Gastrocnemius medialis (tissue), 4 donors: ENCODE measurements around the gene CCDC88A.

Experiments
- POLR2A ChIP-seq, 2 donors: fragments of 450-650 bp; IDR thresholded peaks; one replicate each; pipeline ENCODE4 v1.6.1; 2017; ENCODE audit warnings: antibody characterized with exemption in 2 of 2, mild to moderate bottlenecking in 2 of 2, moderate library complexity in 2 of 2
- TF ChIP-seq, protein P1 (sequence below), 5 experiments: fragments of 450-650 bp in 3 of 5; fragments of 200-600 bp in 2 of 5; sonication (generic) in 2 of 5; IDR thresholded peaks in 4 of 5; conservative IDR thresholded peaks in 1 of 5; 1 replicate in 4 of 5; 2 replicates in 1 of 5; pipeline ENCODE4 v1.5.1; 2016 to 2019; ENCODE audit warnings: antibody characterized with exemption in 5 of 5, mild to moderate bottlenecking in 3 of 5, moderate library complexity in 3 of 5

DNA sequence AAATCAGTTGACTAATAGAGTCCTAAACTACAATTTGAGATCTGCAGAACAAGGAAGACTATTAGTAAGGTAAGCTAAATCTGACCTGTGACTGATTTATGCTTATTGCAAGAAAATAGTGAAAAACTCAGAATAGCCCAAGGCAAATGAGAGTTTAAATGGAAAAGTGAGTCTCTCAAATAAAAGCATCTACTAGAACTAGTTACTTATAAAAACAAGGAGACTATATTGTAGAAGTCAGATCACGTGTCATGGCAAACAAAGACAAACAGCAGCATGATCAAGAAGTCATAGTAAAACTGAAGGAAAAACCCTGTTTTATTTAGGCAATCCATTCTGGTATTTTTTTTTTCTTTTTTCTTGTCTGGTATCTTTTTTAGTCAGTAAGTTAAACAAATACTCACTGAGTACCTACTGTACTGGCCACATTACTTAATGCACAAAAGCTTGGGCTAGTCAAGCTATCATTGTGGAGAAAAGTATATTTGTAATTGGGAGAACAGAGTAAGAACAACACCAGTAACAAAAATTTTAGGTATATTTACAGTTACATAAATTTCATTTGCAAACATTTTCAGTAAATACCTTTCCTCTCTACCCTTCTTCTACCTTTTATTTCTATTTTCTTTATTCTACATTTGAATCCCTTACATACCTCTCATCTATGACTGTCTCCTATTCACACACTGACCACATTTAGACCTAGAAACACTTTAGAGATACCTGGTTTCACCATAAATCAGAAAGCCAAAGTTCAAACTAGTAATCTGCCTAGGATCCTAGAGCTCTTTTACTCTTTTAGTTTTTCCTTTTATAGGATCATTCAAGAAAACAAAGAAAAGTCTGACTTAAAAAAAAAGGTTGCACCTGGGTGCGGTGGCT is 23.7 kb downstream of the CCDC88A start:
- TF ChIP-seq, protein P1, sequence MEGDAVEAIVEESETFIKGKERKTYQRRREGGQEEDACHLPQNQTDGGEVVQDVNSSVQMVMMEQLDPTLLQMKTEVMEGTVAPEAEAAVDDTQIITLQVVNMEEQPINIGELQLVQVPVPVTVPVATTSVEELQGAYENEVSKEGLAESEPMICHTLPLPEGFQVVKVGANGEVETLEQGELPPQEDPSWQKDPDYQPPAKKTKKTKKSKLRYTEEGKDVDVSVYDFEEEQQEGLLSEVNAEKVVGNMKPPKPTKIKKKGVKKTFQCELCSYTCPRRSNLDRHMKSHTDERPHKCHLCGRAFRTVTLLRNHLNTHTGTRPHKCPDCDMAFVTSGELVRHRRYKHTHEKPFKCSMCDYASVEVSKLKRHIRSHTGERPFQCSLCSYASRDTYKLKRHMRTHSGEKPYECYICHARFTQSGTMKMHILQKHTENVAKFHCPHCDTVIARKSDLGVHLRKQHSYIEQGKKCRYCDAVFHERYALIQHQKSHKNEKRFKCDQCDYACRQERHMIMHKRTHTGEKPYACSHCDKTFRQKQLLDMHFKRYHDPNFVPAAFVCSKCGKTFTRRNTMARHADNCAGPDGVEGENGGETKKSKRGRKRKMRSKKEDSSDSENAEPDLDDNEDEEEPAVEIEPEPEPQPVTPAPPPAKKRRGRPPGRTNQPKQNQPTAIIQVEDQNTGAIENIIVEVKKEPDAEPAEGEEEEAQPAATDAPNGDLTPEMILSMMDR (IDR thresholded peaks at IDR 0.05 in 4 of 5, conservative IDR thresholded peaks at IDR 0.05 in 1 of 5): no peak
- no peak for TF ChIP-seq POLR2A (IDR thresholded peaks at IDR 0.05)
